Stimulated activated CD8-positive, alpha-beta memory T cell treated with anti-CD3 and anti-CD28 coated beads, Interleukin-15, amount 100 ng/mL, for 4 hours (primary cell): ENCODE results near the gene LMF2.

Experiments
- DNase-seq, 2 donors: peaks; one replicate each; pipeline ENCODE4 v3.0.0-alpha.2; 2020; ENCODE audit warnings: low read depth in 2 of 2

The LMF2 gene

DNA sequence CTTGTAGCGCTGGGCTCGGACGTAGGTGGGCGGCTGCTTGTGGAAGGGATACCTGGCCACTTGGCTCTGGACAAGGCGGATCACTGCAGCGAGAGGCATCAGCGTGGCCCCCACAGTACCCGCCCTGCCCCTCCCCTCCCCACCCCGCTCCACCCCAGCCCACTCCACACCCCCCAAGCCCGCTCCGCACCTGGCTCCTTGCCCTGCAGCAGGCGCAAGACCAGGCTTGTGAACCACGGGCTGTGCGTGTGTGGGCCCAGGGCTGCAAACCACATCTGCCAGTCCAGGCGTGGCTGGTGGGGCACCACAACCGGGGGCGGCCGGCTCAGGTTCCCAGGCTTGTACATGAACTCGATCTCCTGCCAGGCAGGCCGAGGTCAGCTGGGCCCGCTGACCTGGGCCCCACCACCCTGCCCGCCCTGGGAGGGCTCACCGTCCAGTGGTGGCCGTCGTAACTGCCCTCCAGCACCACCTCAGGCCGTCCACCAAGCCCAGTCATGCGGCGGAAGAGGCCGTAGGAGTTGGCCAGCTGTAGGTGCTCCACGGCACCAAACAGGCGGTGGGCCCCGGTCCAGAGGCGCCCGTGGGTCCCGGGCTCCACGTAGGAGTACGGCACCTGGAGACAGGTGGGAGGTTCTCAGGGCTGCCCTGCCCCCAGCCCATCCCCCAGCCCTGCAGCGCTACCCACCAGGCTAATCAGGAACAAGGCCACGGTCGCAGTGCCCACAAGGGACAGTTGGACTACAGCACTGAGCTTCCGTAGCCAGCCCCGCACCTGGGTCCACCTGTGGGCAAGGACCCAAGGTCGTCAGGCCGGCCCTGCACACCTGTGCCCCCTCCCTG is 2.9 kb downstream of the LMF2 start:
- no peak for DNase-seq

DNA sequence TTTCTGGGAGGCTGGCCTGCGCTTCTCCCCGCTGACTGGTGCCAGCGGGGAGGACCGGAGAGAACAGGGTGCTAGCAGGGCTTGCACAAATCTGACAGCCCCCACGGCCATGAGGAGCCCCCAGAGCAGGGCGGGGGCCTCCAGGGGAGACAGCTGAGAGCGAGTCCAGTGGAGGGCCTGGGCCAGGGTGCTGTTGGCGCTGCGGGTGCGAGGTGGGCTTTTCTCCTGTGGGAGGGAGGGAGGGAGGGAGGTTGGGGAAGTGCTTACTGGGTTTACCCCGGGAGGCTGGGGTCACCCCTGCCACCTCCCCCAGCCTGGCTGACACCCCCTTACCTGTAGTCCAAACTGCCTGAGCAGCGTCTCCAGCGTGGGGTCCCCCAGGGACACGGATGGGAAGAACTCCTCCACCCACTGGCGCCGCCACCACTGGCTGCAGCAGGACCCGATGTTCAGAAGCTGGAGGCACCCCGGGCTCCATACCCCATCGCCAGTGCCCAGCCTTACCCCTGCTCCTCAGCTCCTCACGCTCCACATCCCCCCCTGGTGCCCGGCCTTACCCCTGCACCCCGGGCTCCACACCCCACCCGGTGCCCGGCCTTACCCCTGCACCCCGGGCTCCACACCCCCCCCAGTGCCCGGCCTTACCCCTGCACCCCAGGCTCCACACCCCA is 3.9 kb downstream of the LMF2 start:
- DNase-seq = no peak

GRCh38 chr22:50502628-50503474 is 4.7 kb downstream of the LMF2 start:
- no peak for DNase-seq

DNA sequence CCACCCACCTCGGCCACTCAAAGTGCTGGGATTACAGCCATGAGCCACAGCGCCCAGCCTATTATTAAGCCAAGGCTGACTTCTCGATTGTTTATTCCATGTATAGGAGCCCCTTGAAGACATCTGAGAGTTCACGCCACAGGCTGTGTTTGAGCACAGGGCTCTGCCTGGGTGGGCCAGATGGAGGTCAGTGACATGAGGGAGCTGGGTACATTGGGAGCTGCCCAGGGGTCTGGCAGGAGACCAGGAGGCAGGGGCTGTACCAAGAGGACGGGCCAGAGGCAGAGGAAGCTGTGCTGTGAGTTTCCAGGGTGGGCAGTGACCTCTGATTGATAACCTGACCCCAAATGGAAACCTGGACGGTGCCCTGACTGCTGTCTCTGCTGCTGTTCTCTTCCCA is 5.4 kb downstream of the LMF2 start:
- no peak for DNase-seq

DNA sequence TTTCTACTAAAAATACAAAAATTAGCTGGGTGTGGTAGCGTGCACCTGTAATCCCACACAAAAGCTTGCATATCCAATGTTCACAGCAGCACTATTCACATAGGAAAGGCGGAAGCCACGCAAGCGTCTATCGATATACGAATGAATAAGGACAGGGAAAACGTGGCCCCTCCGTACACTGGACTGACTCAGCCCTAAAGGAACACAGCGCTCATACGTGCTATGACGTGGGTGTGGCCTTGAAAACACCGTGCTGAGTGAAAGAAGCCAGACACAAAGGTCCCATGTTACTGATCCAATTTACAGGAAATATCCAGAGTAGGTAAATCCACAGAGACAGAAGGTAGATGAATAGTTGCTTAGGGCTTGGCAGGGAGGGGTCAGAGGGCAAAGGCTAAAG is 7.0 kb downstream of the LMF2 start:
- DNase-seq = no peak

DNA sequence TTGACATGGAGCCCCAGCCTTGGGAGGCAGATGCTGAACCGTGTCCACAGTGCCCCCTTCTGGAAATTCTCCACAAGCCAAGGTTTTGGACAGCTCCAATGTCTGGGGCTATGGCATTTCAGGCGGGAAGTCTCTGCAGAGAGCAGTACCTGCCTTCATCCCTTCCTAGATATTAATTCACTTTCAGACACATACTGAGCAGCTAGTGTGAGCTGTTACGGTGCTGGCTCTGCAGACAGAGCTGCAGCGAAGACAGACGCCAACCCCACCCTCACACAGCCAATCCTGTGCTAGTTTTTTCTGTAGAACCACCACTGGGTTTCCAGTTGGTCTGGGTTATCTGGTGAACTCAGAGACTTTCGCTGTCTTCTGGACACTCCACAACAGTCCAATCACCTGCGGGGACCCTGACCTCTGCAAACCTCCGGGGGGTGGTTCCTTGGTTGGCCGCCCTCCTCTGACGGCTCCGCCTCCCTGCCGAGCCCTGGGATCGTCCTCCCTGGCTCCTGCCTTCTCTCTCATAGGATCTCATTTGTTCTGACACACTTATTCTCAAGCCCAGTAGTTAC is 9.1 kb downstream of the LMF2 start:
- peak; percentile 29 to 45 for DNase-seq

DNA sequence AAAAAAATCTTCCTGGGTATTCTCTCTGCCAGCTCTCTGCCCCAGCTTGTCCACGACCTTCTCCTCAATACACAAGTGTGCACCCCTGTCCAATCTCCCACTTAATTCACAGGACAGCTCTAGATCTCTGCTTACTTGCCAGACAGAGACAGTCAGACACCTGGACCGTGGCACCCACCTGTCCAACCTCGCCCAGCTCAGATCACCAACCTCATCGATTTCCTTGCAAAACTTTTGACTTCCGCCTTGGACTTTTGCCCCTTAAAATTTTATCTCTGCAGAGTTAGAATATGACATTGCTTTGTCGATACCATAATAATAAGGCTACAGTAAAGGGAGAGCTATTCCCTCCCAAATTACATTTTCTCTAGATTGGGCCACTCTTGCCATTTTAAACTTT is 10.4 kb downstream of the LMF2 start:
- DNase-seq = no peak

GRCh38 chr22:50490531-50491308 is 16.8 kb downstream of the LMF2 start:
- DNase-seq = no peak

- DNase-seq = no peak
These were observed 17.9 kb downstream of the LMF2 start for GRCh38 chr22:50489363-50490243.

DNA sequence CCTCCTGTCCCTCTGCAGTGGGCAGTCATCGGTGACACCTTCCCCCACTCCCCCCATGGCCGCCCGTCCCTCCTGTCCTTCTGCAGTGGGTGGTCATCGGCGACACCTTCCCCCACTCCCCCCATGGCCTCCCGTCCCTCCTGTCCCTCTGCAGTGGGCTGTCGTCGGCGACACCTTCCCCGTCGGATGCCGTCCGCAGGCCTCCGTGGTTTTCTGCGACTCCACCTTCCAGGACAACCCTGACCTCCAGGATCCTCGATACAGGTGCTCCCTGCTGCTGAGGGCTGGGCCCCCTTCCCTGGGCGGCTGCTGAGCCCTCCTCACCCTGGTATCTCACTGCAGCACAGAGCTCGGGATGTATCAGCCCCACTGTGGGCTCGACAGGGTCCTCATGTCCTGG is 18.6 kb downstream of the LMF2 start:
- no peak for DNase-seq

DNA sequence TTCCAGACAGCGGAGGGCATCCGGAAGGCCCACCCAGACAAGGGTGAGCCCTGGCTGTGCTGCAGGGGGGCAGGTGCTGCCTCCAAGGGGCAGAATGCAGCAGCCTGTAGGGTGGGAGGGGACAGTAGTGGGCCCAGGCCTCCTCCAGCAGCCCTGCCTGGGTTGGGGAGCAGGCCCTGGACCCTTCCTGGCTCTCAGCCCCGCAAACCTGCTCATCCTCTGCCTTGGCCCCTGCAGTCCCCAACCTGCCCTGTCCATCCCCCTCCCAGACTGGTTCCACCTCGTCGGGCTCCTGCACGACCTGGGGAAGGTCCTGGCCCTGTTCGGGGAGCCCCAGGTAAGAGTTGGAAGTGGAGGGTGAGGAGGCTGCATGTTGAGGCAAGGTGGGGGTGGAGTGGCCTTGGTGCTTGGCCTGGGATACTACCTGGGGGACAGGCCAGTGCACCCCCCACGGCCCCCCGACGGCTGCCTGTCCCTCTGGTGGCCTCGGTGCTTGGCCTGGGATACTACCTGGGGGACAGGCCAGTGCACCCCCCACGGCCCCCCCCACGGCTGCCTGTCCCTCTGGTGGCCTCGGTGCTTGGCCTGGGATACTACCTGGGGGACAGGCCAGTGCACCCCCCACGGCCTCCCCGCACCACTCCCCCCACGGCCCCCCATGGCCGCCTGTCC is 19.4 kb downstream of the LMF2 start:
- DNase-seq = no peak

DNA sequence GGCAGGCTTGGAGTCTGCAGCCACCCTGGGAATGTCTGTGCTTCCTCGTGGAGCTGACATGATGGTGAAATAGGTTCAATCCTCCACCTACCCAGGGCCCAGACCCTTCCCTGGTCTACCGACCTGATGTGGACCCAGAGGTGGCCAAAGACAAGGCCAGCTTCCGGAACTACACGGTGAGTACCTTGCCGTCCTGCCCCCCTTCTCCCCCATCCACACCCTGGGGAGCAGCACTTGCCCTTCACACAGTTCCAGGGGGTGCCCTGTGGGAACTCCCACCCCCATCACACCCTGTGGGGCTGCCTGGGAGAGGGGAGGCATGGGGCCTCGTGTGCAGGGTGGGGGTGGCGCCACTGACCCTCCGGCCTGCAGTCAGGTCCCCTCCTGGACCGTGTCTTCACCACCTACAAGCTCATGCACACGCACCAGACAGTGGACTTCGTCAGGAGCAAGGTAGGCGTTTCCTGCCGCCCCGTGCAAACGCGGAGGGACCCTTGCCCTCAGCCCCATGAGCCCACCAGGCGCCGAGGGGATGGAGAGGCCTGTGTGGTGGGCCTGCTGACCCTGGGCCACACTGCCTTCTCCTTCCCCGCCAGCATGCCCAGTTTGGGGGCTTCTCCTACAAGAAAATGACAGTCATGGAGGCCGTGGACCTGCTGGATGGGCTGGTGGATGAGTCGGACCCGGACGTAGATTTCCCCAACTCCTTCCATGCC is 20.1 kb downstream of the LMF2 start:
- DNase-seq = no peak

GRCh38 chr22:50486561-50487289 is 20.8 kb downstream of the LMF2 start, which contains the start of gene MIOX:
MIOX (plus strand) TSS chr22:50486859; CDS start chr22:50486898, 39 bp downstream.
- no peak for DNase-seq

- DNase-seq = no peak
These were observed 22.0 kb downstream of the LMF2 start for GRCh38 chr22:50485221-50486131.

DNA sequence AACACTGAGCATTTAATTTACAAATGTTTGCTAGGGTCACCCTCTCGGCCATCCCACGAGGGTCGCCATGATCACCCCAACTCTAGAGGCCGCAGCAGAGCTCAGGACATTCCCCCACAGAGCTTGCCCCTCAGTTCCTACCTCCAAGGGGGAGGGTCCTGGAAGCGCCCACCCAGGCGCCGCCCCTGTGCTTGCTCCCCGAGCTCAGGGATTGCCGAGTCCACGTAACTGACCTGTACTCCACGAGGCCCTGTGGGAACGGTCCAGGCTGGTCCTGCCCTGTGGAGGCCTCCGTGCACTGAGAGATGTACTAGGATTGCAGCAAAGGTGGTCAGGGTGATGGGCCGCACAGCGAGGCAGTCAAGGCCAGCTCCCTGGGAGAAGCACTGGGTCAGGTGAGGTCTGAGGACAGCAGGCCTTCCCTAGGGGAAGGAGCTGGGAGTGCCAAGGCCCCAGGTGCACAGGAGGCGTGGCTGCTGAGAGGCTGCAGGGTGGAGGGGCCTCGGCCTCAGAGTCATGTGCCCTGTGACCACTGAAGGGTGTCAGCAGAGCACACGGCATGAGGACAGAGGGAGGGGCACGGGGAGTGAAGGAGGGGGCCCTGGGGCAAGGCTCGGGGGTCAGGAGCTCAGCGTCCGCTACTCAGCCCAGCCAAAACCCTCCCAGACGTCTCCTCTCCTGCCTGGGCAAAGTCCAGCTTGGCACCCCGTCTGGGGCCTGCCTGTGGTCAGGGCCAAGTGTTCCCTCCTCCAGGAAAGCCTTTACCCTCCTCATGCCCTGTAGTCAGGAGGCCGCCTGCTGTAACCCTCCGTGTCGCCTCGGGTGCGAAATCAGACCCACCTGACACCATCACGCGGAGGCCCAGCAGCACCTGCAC is 23.3 kb downstream of the LMF2 start:
- DNase-seq = no peak

GRCh38 chr22:50483556-50483955 is 23.9 kb downstream of the LMF2 start:
- DNase-seq = no peak
